Keratinocyte (primary cell): ENCODE data around the gene SMG1.
"Not testable (repeated sequence)": the region's sequence is repeated elsewhere in the genome, so short reads cannot be mapped to it uniquely, and the experiment has no call there.

Source experiments
- EZH2 ChIP-seq: IDR thresholded peaks from one replicate; pipeline ENCODE4 v1.6.1; 2012; ENCODE audit warnings: inconsistent platforms, mild to moderate bottlenecking, low read length, moderate library complexity
- TF ChIP-seq, protein P1 (sequence below), 3 experiments: IDR thresholded peaks in 1 of 3; conservative IDR thresholded peaks in 1 of 3; optimal IDR thresholded peaks in 1 of 3; 2 replicates in 2 of 3; 3 replicates in 1 of 3; pipeline versions ENCODE3 to v1.5.1; 2011; ENCODE audit warnings: low read length in 3 of 3, mild to moderate bottlenecking in 3 of 3, moderate library complexity in 2 of 3, control low read depth in 1 of 3, inconsistent platforms in 1 of 3; ENCODE audit not compliant: insufficient read depth in 2 of 3; ENCODE audit errors: extremely low read depth in 1 of 3

DNA sequence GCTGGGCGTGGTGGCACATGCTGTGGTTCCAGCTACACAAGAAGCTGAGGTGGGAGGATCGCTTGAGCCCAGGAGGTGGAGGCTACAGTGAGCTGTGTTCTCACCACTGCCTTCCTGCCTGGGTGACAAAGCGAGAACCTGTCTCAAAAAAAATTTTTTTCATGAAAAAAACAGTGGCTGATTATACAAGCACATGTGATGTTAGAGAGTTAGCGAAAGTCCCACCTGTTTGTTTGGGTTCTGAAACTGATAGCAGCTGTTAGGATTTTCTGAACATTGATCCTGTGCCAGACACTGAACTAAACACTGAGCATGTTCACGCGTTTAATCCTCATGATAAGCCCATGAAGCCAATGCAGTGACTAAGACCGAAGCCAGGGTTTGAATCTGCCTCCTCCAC lies 159.0 kb downstream of the SMG1 start:
- not testable (repeated sequence) for TF ChIP-seq EZH2
- TF ChIP-seq, protein P1, sequence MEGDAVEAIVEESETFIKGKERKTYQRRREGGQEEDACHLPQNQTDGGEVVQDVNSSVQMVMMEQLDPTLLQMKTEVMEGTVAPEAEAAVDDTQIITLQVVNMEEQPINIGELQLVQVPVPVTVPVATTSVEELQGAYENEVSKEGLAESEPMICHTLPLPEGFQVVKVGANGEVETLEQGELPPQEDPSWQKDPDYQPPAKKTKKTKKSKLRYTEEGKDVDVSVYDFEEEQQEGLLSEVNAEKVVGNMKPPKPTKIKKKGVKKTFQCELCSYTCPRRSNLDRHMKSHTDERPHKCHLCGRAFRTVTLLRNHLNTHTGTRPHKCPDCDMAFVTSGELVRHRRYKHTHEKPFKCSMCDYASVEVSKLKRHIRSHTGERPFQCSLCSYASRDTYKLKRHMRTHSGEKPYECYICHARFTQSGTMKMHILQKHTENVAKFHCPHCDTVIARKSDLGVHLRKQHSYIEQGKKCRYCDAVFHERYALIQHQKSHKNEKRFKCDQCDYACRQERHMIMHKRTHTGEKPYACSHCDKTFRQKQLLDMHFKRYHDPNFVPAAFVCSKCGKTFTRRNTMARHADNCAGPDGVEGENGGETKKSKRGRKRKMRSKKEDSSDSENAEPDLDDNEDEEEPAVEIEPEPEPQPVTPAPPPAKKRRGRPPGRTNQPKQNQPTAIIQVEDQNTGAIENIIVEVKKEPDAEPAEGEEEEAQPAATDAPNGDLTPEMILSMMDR (optimal IDR thresholded peaks at IDR 0.05 in 1 of 3, IDR thresholded peaks at IDR 0.05 in 1 of 3, conservative IDR thresholded peaks at IDR 0.05 in 1 of 3; ENCODE audit: extremely low read depth in 1 of 3, insufficient read depth in 2 of 3, low read length in 3 of 3), result not testable (repeated sequence)
